Hematopoietic multipotent progenitor cell treated with erythropoietin and hydrocortisone succinate and interleukin-3 and kit ligand, for 8 days (in vitro differentiated cells): ENCODE results near the gene LIPF.
"Not testable (repeated sequence)": the region's sequence is repeated elsewhere in the genome, so short reads cannot be mapped to it uniquely, and the experiment has no call there.

ENCODE experiments used
- DNase-seq: peaks from one replicate; pipeline ENCODE4 v3.0.0-alpha.2; 2015

The LIPF gene

DNA sequence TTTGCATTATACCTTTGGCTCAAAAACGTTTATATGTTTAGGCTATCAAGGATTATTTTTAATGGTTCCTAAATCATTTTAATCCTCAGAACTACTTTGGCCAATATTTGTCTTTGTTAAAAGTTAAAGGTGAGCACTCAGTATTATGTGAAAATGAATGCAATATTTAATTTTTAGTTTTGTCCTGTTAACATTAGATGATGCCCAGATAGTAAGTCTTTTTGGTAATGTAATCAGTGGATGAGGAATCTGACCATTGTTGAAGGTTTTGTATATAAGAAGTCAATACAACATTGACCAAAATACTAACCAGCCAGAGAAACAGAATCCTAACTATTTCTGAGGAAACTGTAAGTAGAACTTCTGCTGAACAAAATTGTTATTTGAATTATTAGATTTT is at the start of gene LIPF:
LIPF (plus strand) TSS at position 301 of the 400 bp plus-strand sequence. CDS start 2,856 bp downstream, outside the sequence.
- DNase-seq: no peak

- no peak for DNase-seq
Measured at GRCh38 chr10:88616250-88616977, 47.8 kb upstream of the LIPF start.

DNA sequence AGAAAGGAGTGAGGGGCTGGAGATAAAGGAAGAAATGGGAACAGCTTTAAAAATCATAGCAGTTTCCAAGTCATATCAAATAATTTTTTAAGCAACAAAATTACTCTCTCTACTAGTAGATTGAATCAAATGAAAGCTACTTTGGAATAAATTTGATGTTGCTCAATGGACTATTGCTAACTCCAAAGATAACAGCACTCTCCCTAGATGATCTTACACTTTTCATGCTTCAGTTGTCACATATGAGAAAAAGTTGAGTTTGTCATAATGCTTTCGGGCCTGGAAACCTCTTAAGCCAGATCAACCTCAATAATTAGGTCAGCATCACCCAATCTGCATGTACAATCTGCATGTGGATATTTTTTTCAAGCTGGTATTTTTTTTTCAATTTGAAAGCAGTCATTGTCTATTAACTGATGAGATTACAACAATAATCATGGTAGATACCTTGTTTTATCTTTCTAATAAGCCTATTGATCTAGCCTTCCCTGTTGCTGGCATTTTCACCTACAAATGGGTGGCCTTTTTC is 46.4 kb upstream of the LIPF start:
- no peak for DNase-seq

- DNase-seq: no peak
Measured at GRCh38 chr10:88618496-88618895, 45.7 kb upstream of the LIPF start.

DNA sequence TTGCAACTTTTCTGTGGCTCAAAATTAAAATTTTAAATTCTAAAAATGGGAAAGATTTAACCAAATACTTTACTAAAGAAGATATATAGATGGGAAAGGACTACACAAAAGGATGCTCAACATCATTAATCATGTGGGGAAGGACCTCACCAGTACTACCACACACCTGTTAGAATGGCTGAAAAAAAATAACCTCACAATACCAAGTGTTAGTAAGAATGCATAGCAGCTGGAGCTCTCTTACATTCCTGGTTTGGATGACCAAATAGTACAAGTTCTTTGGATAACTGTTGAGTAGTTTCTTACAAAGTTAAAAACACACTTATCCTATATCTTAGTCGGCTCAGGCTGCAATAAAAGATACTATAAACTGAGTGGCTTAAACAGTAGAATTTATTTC is 43.8 kb upstream of the LIPF start:
- DNase-seq: no peak

DNA sequence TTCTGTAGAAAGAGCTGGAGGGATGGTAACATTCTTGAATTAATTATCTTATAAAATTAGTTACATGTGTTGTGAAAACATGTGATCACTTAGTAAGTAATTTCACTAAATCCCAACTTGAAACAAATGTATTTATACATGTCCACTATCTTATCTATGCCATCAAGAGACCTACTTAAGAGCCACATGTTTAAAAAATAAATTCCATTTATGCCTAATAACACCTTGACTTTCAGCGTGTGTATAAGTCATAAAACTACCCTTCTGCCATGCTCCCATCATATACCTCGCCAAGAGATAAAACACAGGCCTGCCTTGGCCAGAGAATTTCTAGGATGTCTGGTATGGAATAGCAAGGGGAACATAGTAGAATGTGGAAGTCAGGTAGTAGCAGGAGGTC is 40.4 kb upstream of the LIPF start:
- no peak for DNase-seq

GRCh38 chr10:88624840-88625239 is 39.4 kb upstream of the LIPF start:
- DNase-seq: no peak

DNA sequence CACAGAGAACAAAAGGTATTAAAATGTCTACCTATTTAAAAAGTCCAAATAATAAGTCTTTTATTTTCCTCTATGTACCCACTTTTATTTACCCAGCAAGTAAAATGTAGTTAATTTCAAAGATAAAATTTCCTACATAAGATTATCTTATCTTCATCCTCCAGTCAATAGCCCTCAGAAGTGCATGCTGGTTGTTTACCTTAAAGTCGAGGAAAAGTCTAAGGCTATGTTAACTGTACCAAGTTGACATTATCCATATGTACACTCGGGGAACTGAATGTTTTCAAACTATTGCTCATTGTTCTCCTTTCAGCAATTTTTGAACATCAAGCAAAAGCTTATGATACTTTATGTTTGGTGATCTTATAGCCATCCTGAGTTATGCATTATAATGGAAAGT is 24.1 kb upstream of the LIPF start:
- DNase-seq: no peak

GRCh38 chr10:88642209-88642608 is 22.0 kb upstream of the LIPF start:
- no peak for DNase-seq

DNA sequence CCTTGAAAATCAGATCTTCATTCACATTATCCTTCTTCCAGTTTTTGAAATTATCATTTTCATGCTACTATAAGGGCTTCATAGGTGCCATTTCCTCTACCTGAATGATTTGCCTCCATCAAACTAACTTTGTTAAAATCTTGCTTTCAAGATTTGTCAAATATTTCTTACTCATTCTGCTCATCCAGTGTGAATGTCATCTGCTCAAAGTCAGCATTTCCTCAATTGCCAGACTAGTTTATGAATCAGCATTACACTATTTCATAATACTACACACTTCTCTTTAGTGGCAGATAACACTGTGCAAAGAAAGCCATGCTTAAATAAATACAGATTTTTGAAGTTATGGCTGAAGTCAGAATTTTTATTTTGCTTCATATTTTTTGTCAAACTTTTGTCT is 21.3 kb upstream of the LIPF start:
- no peak for DNase-seq

DNA sequence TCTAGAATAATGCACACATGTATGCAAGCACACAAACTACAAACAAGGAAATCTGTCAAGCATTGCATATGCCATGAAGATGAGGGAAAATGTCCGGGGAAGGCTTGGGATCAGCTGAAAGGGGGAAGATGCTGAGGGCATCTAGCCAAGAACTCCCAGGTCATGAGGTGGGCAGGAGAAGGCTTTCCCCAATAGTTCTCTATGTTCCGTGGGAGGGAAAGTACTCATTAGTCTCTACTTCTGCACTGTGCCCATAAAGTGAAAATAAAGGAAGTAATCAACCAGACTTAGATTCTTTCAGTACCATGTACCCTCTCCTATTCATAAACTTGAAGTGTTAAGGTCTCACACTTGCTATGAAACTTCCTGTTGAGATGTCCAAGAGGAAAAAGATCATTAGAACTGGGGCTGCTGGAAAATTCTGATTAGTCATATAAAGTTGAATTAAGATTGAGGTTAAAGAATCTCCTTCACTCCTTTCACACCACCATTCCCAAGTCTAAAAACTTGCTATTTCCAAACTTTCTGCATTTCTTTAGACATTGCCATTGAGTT is 17.1 kb upstream of the LIPF start:
- DNase-seq: no peak

DNA sequence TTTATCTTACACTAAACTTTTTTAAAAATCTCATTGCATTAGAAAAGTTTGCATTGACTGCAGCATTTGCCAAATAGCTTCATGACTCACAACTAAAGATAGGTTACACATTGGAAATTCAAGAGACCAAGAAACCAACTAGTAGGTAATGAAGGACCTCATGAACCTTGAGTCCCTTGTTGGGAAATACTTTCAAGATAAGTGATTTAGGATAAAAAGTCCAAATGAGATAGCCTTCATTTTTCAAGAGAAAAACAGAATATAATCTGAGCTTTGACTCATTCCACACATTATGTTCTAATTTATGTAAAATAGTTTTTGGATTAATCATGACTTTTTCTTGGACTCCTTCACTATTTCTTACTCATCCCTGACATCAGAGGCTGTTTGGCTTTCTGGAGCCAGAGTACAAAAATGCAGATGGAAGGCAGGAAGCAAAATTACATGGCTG is 13.1 kb upstream of the LIPF start:
- peak; percentile 63 for DNase-seq

DNA sequence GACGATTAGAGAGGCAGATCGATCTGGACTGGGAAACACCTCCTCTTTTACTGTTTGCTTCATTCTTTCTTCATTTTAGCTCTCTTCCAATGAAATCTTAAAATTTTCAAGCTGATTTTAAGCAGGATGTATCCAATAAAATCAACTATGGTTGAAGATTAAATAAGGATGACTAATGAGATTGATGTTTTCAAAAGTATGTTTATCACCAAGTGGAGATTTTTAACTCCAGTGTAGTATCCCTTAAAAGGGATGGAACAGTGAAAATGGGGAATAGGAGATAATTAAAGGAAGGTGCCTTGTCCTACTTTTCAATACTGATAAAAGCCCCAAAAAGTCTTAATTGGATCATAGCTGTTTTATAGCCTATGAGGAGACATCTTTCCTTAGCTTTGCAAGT is 11.6 kb upstream of the LIPF start:
- DNase-seq: no peak

DNA sequence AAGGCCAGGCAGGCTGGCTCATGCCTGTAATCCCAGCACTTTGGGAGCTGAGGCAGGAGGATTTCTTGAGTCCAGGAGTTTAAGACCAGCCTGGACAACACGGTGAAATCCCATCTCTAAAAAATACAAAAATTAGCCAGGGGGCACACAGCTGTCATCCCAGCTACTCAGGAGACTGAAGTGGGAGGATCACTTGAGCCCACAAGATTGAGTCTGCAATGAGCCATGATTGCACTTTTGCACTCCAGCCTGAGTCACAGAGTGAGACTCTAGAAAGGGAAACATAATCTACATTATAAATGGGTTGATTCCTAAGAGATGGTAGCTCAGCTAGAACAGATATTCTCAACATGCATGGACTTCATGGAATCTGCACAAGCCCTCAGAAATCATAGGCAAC is 6.3 kb upstream of the LIPF start:
- no peak for DNase-seq

GRCh38 chr10:88659725-88660597 is 4.3 kb upstream of the LIPF start:
- DNase-seq: no peak

DNA sequence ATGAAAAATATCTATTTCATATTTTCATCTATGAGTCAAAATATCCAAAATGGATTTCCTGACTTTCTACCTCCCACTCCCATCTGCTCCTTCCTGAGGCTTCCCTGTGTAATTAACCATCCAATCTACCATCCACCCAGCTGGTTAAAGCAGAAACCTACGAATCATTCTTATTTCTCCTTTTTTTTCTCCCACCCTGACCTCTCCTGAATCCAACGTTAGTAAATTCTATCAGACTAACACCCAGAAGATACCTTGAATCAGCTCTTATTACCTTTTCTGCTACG is 3.7 kb upstream of the LIPF start:
- DNase-seq: no peak

DNA sequence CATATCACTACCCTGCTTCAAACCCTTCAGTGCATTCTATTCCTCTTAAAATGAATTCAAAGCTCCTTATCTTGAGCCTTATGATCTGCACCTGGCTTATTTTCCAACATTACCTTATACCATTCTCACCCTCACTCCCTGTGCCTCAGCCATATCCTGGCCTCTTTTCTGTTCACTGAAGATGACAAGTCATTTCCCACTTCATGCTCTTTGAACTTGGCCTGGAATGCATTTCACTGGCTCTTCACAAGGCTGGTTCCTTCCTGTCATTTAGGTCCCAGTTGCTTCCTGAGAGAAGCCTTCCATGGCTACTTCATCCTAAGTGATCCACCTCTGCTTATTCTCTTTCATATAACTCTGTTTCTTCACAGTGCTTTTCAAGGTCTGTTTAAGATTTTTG is 3.2 kb upstream of the LIPF start:
- DNase-seq: no peak

- no peak for DNase-seq
Measured at GRCh38 chr10:88661577-88661976, 2.7 kb upstream of the LIPF start.

DNA sequence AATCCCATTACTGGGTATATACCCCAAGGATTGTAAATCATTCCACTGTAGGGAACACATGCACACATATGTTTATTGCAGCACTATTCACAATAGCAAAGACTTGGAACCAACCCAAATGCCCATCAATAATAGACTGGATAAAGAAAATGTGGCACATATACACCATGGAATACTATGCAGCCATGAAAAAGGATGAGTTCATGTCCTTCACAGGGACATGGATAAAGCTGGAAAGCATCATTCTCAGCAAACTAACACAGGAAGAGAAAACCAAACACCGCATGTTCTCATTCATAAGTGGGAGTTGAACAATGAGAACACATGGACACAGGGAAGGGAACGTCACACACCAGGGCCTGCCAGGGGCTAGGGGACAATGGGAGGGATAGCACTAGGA is 1.1 kb upstream of the LIPF start:
- DNase-seq: not testable (repeated sequence)

- DNase-seq: no peak
Measured at GRCh38 chr10:88668465-88668864, 4.2 kb downstream of the LIPF start.

- DNase-seq: no peak
Measured at GRCh38 chr10:88670497-88670896, 6.3 kb downstream of the LIPF start.

GRCh38 chr10:88672041-88672440 is 7.8 kb downstream of the LIPF start:
- DNase-seq: no peak

DNA sequence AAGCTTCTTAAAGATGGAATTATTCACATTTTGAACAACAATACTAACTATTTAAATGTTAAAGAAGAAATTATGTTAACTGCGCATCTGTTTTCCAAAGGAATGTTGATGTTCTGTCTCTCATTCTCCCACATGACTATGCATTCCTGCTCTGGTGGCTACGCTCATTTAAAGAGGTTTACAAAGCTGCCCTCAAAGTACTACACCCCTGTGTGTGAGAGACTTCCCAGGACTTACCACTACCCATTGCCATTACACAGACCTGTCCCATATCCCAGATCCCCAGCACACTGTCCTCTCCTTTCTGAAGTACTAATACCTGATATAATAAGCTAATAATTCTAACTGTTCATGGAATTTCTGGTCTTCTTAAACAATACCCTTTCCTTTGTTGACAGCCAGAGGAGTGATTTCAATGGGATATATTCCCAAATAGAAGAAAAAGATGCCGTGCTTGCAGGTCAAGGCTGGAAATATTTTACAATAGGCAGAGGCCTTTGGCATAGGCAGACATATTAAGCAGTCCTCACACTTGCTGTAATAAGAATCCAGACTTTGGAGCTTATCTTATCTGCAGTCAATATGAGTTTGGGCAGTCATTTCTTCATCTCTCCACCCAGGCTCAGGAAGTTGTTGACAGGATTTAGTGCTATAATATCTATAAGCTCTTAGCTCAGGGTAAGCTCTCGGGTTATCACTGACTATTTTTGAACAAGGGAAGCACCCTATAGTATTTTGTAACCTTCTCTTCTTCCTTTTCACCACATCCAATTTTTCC is 12.2 kb downstream of the LIPF start:
- peak; percentile 2 for DNase-seq
